ENCODE data around the gene CSN3.
"Not testable (repeated sequence)": the region's sequence is repeated elsewhere in the genome, so short reads cannot be mapped to it uniquely, and the experiment has no call there.

CSN3 gene, protein sequence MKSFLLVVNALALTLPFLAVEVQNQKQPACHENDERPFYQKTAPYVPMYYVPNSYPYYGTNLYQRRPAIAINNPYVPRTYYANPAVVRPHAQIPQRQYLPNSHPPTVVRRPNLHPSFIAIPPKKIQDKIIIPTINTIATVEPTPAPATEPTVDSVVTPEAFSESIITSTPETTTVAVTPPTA

GRCh38 chr4:70242297-70242696 lies at the start of gene CSN3:
Gene CSN3 (plus strand): TSS chr4:70242597. CDS start chr4:70244820, 2,223 bp downstream.
- not testable (repeated sequence) for DNase-seq

GRCh38 chr4:70192895-70193294 lies 49.5 kb upstream of the CSN3 start:
- DNase-seq: no peak

GRCh38 chr4:70195425-70195824 lies 47.0 kb upstream of the CSN3 start, which contains the start of gene ODAM:
Gene ODAM (plus strand): TSS chr4:70195725. CDS start chr4:70196544, 819 bp downstream.
- no peak for DNase-seq

DNA sequence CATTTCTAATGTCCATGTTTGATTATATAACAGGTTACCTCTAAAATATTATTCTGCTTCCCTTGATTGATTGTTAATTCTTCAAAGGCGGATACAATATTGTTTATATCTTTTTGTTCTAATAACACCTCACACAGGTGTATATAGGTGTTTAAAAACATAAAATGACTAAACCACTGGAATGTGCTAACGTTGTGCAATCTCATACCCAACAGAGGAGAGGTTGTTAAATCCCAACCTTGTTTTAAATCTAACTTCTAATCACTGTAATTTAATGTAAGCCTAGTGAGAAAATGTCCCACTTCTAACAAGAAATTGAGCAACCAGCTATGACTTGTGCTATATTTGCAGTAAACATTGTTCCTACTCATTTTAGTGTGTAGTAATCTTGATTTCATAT lies 45.5 kb upstream of the CSN3 start:
- no peak for DNase-seq

DNA sequence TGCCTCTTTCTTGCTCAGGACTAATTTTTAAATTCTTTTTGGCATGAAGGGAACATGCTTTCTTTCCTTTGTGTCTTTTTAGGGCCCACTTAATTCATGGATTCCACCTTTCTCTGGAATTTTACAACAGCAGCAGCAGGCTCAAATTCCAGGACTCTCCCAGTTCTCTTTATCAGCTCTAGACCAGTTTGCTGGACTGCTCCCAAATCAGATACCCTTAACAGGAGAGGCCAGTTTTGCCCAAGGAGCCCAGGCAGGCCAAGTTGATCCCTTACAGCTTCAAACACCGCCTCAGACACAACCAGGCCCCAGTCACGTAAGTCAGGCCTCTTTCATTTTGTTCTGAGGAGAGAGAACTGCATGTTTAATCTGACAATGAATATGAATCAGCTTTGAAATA lies 44.6 kb upstream of the CSN3 start:
- DNase-seq: no peak

DNA sequence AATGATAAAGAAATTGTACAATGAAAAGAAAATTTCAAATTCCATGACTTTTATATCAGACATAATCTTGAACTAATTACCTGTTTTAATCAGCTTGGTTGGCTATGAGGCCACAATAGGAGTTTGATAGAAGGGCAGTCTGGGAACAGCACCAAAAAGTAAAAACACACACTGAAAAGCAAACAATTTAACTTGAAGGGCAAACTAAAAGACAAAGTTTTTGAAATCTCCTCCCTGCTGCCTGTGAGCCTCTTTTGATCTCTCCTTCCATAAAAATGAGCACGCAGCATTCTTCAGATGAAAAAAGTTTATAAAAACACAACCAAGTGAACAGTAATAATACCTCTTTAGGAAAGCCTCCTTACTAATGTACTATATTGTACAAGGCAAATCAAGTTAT lies 38.8 kb upstream of the CSN3 start:
- DNase-seq: no peak

- not testable (repeated sequence) for DNase-seq
Observed at GRCh38 chr4:70212752-70213151, 29.6 kb upstream of the CSN3 start.

GRCh38 chr4:70216109-70216508 lies 26.3 kb upstream of the CSN3 start:
- DNase-seq: not testable (repeated sequence)

DNA sequence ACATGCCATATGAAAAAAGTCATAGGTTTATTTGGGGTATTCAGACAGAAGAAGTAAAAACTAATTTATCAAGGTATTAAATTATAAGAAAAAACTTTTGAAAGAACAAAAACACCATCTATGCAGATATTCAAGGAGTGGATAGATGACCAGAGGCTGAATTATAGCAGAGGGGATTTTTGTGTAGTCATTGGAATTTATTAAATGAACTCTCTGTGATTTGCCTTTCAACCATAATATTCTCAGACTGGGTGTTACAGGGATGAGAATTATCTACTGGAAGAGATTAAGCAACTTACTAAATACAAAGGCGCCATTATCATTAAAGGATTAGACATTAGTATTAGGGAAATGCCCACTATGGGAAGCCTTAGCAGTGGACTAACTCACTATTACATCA lies 25.8 kb upstream of the CSN3 start:
- DNase-seq: not testable (repeated sequence)

DNA sequence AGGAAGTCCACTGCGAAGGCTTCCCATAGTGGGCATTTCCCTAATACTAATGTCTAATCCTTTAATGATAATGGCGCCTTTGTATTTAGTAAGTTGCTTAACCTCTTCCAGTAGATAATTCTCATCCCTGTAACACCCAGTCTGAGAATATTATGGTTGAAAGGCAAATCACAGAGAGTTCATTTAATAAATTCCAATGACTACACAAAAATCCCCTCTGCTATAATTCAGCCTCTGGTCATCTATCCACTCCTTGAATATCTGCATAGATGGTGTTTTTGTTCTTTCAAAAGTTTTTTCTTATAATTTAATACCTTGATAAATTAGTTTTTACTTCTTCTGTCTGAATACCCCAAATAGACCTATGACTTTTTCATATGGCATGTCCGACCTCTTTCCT lies 21.0 kb upstream of the CSN3 start:
- not testable (repeated sequence) for DNase-seq

- not testable (repeated sequence) for DNase-seq
Observed at GRCh38 chr4:70221818-70222217, 20.6 kb upstream of the CSN3 start.

GRCh38 chr4:70225824-70226223 lies 16.6 kb upstream of the CSN3 start, which contains the start of gene FDCSP:
Gene FDCSP (plus strand): TSS chr4:70226124. CDS start chr4:70231195, 5,071 bp downstream.
- no peak for DNase-seq

- no peak for DNase-seq
Observed at GRCh38 chr4:70236125-70236524, 6.3 kb upstream of the CSN3 start.

- DNase-seq: no peak
Observed at GRCh38 chr4:70239131-70239883, 3.1 kb upstream of the CSN3 start.

GRCh38 chr4:70239884-70240591 lies 2.4 kb upstream of the CSN3 start:
- DNase-seq: no peak

- no peak for DNase-seq
Observed at GRCh38 chr4:70243091-70243490, 694 bp downstream of the CSN3 start.

- DNase-seq: no peak
Observed at GRCh38 chr4:70251250-70251944, 9.0 kb downstream of the CSN3 start.

DNA sequence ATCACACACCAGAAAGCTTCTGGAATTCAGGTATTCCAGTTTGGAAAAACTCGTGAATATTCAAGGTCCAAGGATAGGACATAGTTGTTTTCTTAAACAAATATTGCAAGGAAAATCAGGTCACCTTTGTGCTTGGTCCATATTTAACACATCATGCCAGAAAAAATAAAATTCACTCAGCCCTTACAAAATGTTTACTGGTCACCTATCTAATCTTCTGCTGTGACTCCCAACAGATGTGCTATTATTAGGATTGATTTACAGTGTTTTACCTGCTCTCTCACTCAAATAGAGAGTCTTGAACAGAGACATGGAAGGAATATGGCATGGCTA lies 9.5 kb downstream of the CSN3 start:
- DNase-seq: no peak

- DNase-seq: no peak
Observed at GRCh38 chr4:70269674-70270073, 27.3 kb downstream of the CSN3 start.

GRCh38 chr4:70277121-70277520 lies 34.7 kb downstream of the CSN3 start:
- DNase-seq: no peak

DNA sequence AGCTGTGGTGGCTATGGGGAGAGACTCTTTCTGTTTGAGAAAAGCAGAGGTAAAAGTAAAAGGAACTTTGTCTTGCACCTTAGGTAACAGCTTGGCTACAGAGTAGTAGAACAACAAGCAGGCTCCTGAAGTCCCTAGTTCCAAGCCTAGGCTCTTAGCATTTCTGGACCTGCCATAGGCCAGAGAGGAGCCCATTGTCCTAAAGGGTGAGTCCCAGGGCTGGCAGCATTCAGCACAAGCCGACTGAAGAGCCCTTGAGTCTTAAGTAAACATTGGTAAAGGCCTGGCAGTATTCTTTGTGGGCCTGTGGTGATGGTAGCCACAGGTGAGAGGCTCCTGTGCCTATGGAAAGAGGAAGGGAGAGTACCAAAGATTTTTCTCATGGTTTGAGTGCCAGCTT lies 38.2 kb downstream of the CSN3 start:
- no peak for DNase-seq

- DNase-seq: no peak
Observed at GRCh38 chr4:70288651-70289050, 46.3 kb downstream of the CSN3 start.

- no peak for DNase-seq
Observed at GRCh38 chr4:70291341-70291740, 48.9 kb downstream of the CSN3 start.
